WTC11 (cell line): ENCODE data around the gene CBX2.

Experiments
- ELF4 ChIP-seq: sonication (generic); formaldehyde crosslinking; IDR thresholded peaks from 2 replicates; pipeline ENCODE4 v1.8.1; 2022; ENCODE audit warnings: low read depth, mild to moderate bottlenecking, moderate library complexity, missing genetic modification reagents
- ESRRA ChIP-seq: sonication (generic); formaldehyde crosslinking; IDR thresholded peaks from 2 replicates; pipeline ENCODE4 v1.8.1; 2022; ENCODE audit warnings: mild to moderate bottlenecking, missing genetic modification reagents, borderline replicate concordance
- NR2C2 ChIP-seq: sonication (generic); formaldehyde crosslinking; IDR thresholded peaks from 2 replicates; pipeline ENCODE4 v1.8.0; 2022; ENCODE audit warnings: mild to moderate bottlenecking, missing genetic modification reagents
- ZBTB21 ChIP-seq: sonication (generic); formaldehyde crosslinking; IDR thresholded peaks from 2 replicates; pipeline ENCODE4 v1.8.1; 2023; ENCODE audit warnings: mild to moderate bottlenecking, missing genetic modification reagents, borderline replicate concordance
- ZNF416 ChIP-seq: fragments of 250-450 bp; sonication (Bioruptor Pico); IDR thresholded peaks from 2 replicates; pipeline ENCODE4 v1.9.0; 2021; ENCODE audit warnings: mild to moderate bottlenecking, inconsistent platforms
- TF ChIP-seq, protein P1 (sequence below): sonication (generic); formaldehyde crosslinking; IDR thresholded peaks from 2 replicates; pipeline ENCODE4 v1.8.1; 2023; ENCODE audit warnings: mild to moderate bottlenecking, missing genetic modification reagents, borderline replicate concordance
- TF ChIP-seq, protein P2 (sequence below): fragments of 200-600 bp; IDR thresholded peaks from 2 replicates; pipeline ENCODE4 v1.8.0; 2022; ENCODE audit warnings: antibody characterized with exemption
- TF ChIP-seq, protein P3 (sequence below): sonication (generic); formaldehyde crosslinking; conservative IDR thresholded peaks from 2 replicates; pipeline ENCODE4 v1.8.1; 2023; ENCODE audit warnings: mild to moderate bottlenecking, low read depth, missing genetic modification reagents, moderate library complexity
- TF ChIP-seq, protein P4 (sequence below): sonication (generic); formaldehyde crosslinking; IDR thresholded peaks from 2 replicates; pipeline ENCODE4 v1.8.1; 2023; ENCODE audit warnings: mild to moderate bottlenecking, missing genetic modification reagents, moderate library complexity

DNA sequence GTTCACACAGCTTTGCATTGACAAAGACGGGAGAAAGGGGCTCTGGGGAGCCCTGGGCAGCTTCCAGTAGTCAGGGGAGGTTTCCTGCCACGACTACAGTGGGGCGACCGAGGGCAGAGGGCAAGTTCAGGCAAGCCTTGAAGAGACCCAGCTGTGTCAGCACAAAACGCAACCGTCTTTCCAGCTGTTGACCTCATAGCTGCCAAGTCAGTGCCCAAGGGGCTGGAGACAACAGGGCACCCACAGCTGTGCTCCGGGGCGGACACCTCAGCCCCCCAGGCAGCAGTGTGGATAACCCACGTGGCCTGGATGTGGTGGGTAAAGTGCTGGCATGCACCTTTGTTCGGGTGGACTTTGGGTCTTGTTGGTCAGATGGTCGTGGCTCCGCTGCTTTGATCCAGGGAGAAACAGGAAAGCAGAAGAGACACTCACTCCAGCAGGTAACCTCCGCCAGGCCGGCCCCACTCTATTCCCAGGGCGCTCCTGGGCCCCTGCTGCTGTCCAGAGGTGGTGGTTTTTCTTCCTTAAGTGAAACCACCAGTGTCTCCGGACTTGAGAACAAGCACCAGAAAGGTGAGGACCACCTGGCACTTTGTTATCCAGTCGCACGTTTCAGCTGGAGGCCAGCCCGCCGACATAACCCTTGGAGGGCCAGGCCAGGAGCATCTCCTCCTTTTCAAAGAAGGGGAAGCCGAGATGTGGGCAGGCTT lies 17.6 kb upstream of the CBX2 start:
- TF ChIP-seq NR2C2 (no peak), ELF4 (CRISPR knock-in tag) (no peak), ESRRA (CRISPR knock-in tag) (no peak), ZBTB21 (CRISPR knock-in tag) (no peak), ZNF416 (CRISPR knock-in tag) (no peak)
- TF ChIP-seq, protein P1, sequence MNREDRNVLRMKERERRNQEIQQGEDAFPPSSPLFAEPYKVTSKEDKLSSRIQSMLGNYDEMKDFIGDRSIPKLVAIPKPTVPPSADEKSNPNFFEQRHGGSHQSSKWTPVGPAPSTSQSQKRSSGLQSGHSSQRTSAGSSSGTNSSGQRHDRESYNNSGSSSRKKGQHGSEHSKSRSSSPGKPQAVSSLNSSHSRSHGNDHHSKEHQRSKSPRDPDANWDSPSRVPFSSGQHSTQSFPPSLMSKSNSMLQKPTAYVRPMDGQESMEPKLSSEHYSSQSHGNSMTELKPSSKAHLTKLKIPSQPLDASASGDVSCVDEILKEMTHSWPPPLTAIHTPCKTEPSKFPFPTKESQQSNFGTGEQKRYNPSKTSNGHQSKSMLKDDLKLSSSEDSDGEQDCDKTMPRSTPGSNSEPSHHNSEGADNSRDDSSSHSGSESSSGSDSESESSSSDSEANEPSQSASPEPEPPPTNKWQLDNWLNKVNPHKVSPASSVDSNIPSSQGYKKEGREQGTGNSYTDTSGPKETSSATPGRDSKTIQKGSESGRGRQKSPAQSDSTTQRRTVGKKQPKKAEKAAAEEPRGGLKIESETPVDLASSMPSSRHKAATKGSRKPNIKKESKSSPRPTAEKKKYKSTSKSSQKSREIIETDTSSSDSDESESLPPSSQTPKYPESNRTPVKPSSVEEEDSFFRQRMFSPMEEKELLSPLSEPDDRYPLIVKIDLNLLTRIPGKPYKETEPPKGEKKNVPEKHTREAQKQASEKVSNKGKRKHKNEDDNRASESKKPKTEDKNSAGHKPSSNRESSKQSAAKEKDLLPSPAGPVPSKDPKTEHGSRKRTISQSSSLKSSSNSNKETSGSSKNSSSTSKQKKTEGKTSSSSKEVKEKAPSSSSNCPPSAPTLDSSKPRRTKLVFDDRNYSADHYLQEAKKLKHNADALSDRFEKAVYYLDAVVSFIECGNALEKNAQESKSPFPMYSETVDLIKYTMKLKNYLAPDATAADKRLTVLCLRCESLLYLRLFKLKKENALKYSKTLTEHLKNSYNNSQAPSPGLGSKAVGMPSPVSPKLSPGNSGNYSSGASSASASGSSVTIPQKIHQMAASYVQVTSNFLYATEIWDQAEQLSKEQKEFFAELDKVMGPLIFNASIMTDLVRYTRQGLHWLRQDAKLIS (CRISPR knock-in tag) = no peak
- TF ChIP-seq, protein P2, sequence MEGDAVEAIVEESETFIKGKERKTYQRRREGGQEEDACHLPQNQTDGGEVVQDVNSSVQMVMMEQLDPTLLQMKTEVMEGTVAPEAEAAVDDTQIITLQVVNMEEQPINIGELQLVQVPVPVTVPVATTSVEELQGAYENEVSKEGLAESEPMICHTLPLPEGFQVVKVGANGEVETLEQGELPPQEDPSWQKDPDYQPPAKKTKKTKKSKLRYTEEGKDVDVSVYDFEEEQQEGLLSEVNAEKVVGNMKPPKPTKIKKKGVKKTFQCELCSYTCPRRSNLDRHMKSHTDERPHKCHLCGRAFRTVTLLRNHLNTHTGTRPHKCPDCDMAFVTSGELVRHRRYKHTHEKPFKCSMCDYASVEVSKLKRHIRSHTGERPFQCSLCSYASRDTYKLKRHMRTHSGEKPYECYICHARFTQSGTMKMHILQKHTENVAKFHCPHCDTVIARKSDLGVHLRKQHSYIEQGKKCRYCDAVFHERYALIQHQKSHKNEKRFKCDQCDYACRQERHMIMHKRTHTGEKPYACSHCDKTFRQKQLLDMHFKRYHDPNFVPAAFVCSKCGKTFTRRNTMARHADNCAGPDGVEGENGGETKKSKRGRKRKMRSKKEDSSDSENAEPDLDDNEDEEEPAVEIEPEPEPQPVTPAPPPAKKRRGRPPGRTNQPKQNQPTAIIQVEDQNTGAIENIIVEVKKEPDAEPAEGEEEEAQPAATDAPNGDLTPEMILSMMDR = no peak
- TF ChIP-seq, protein P3, sequence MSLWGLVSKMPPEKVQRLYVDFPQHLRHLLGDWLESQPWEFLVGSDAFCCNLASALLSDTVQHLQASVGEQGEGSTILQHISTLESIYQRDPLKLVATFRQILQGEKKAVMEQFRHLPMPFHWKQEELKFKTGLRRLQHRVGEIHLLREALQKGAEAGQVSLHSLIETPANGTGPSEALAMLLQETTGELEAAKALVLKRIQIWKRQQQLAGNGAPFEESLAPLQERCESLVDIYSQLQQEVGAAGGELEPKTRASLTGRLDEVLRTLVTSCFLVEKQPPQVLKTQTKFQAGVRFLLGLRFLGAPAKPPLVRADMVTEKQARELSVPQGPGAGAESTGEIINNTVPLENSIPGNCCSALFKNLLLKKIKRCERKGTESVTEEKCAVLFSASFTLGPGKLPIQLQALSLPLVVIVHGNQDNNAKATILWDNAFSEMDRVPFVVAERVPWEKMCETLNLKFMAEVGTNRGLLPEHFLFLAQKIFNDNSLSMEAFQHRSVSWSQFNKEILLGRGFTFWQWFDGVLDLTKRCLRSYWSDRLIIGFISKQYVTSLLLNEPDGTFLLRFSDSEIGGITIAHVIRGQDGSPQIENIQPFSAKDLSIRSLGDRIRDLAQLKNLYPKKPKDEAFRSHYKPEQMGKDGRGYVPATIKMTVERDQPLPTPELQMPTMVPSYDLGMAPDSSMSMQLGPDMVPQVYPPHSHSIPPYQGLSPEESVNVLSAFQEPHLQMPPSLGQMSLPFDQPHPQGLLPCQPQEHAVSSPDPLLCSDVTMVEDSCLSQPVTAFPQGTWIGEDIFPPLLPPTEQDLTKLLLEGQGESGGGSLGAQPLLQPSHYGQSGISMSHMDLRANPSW (CRISPR knock-in tag) = no peak
- TF ChIP-seq, protein P4, sequence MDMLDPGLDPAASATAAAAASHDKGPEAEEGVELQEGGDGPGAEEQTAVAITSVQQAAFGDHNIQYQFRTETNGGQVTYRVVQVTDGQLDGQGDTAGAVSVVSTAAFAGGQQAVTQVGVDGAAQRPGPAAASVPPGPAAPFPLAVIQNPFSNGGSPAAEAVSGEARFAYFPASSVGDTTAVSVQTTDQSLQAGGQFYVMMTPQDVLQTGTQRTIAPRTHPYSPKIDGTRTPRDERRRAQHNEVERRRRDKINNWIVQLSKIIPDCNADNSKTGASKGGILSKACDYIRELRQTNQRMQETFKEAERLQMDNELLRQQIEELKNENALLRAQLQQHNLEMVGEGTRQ (CRISPR knock-in tag) = no peak
